Measurements from ENCODE around the gene SDK1. TPM values are rescaled to one million over a fixed set of nuclear protein-coding genes. Genes with fewer than 3 reads are reported as not detected.

Gene SDK1
- total and polyA plus RNA-seq, 2 experiments from 2014 or later = 2.1 to 10.0 TPM

- H3F3A ChIP-seq (replicated peaks; ENCODE audit: low read depth) = no peaks in the 10 kb centered on the region
- no peak for ATAC-seq
- H3K36me3 Mint-ChIP-seq (ENCODE audit: low read depth) = 0 out of 3 replicates have a peak, but pooled peaks cover 2% of the 10 kb centered on the region
- no peaks in the 10 kb centered on the region for H3K9me3 Mint-ChIP-seq
- H3K27me3 Mint-ChIP-seq (ENCODE audit: insufficient read depth, low read depth, poor library complexity) = no peaks in the 10 kb centered on the region
- H3K36me3 ChIP-seq (ENCODE audit: insufficient read depth) = no peaks in the 10 kb centered on the region
- H3K27ac Mint-ChIP-seq = no peak overlapping the region
- no peak overlapping the region for H3K4me3 ChIP-seq
- TF ChIP-seq, protein P1, sequence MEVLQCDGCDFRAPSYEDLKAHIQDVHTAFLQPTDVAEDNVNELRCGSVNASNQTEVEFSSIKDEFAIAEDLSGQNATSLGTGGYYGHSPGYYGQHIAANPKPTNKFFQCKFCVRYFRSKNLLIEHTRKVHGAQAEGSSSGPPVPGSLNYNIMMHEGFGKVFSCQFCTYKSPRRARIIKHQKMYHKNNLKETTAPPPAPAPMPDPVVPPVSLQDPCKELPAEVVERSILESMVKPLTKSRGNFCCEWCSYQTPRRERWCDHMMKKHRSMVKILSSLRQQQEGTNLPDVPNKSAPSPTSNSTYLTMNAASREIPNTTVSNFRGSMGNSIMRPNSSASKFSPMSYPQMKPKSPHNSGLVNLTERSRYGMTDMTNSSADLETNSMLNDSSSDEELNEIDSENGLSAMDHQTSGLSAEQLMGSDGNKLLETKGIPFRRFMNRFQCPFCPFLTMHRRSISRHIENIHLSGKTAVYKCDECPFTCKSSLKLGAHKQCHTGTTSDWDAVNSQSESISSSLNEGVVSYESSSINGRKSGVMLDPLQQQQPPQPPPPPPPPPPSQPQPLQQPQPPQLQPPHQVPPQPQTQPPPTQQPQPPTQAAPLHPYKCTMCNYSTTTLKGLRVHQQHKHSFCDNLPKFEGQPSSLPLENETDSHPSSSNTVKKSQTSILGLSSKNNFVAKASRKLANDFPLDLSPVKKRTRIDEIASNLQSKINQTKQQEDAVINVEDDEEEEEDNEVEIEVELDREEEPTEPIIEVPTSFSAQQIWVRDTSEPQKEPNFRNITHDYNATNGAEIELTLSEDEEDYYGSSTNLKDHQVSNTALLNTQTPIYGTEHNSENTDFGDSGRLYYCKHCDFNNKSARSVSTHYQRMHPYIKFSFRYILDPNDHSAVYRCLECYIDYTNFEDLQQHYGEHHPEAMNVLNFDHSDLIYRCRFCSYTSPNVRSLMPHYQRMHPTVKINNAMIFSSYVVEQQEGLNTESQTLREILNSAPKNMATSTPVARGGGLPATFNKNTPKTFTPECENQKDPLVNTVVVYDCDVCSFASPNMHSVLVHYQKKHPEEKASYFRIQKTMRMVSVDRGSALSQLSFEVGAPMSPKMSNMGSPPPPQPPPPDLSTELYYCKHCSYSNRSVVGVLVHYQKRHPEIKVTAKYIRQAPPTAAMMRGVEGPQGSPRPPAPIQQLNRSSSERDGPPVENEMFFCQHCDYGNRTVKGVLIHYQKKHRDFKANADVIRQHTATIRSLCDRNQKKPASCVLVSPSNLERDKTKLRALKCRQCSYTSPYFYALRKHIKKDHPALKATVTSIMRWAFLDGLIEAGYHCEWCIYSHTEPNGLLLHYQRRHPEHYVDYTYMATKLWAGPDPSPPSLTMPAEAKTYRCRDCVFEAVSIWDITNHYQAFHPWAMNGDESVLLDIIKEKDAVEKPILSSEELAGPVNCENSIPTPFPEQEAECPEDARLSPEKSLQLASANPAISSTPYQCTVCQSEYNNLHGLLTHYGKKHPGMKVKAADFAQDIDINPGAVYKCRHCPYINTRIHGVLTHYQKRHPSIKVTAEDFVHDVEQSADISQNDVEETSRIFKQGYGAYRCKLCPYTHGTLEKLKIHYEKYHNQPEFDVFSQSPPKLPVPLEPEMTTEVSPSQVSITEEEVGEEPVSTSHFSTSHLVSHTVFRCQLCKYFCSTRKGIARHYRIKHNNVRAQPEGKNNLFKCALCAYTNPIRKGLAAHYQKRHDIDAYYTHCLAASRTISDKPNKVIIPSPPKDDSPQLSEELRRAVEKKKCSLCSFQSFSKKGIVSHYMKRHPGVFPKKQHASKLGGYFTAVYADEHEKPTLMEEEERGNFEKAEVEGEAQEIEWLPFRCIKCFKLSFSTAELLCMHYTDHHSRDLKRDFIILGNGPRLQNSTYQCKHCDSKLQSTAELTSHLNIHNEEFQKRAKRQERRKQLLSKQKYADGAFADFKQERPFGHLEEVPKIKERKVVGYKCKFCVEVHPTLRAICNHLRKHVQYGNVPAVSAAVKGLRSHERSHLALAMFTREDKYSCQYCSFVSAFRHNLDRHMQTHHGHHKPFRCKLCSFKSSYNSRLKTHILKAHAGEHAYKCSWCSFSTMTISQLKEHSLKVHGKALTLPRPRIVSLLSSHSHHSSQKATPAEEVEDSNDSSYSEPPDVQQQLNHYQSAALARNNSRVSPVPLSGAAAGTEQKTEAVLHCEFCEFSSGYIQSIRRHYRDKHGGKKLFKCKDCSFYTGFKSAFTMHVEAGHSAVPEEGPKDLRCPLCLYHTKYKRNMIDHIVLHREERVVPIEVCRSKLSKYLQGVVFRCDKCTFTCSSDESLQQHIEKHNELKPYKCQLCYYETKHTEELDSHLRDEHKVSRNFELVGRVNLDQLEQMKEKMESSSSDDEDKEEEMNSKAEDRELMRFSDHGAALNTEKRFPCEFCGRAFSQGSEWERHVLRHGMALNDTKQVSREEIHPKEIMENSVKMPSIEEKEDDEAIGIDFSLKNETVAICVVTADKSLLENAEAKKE (CRISPR knock-in tag; IDR thresholded peaks at IDR 0.05) = no peak
- TF ChIP-seq EZH2phosphoT487 (IDR thresholded peaks at IDR 0.05; ENCODE audit: unreplicated experiment) = no peak
- TF ChIP-seq STAT1 (IDR thresholded peaks at IDR 0.05; ENCODE audit: unreplicated experiment) = no peak
- no peak for TF ChIP-seq CTCF (conservative IDR thresholded peaks at IDR 0.05; ENCODE audit: low read depth in 2 of 2)
- no peak for TF ChIP-seq CREB1 (CRISPR knock-in tag; IDR thresholded peaks at IDR 0.05; ENCODE audit: low read depth)
- TF ChIP-seq EZH2 (IDR thresholded peaks at IDR 0.05; ENCODE audit: low read depth, unreplicated experiment) = no peak
- TF ChIP-seq ETS1 (IDR thresholded peaks at IDR 0.05) = no peak
- TF ChIP-seq NANOG (IDR thresholded peaks at IDR 0.05; ENCODE audit: borderline replicate concordance) = no peak
- TF ChIP-seq JUNB (IDR thresholded peaks at IDR 0.05; ENCODE audit: unreplicated experiment) = no peak
- no peaks in the 10 kb centered on the region; the same call in 1 of the 2 replicates for H3K9me2 ChIP-seq (ENCODE audit: insufficient read depth)
- no peaks in the 10 kb centered on the region for H3K27me3 ChIP-seq (ENCODE audit: insufficient read depth)
- H3K27ac ChIP-seq (ENCODE audit: low read depth) = no peak overlapping the region
- no peaks in the 10 kb centered on the region for H3K4me1 ChIP-seq (ENCODE audit: insufficient read depth)
- no peak overlapping the region for H2AFZ ChIP-seq
- no peak for DNase-seq (ENCODE audit: low spot score)
- no peaks in the 10 kb centered on the region for H3K79me2 ChIP-seq (replicated peaks; ENCODE audit: insufficient read depth)
- peaks cover 5% of the 10 kb centered on the region; the same call in 2 of the 3 replicates for H3K4me1 Mint-ChIP-seq
- no peak overlapping the region for H3K4me3 Mint-ChIP-seq
- H4K20me1 ChIP-seq (replicated peaks; ENCODE audit: insufficient read depth) = no peaks in the 10 kb centered on the region
- no peak overlapping the region for H3K4me2 ChIP-seq
Observed at GRCh38 chr7:3795781-3796180, 494.7 kb downstream of the SDK1 start.

Measured in GM23338 (cell line).